Measurements from ENCODE around the gene ARCN1.
"Not testable (repeated sequence)": the region's sequence is repeated elsewhere in the genome, so short reads cannot be mapped to it uniquely, and the experiment has no call there.

ARCN1 gene

DNA sequence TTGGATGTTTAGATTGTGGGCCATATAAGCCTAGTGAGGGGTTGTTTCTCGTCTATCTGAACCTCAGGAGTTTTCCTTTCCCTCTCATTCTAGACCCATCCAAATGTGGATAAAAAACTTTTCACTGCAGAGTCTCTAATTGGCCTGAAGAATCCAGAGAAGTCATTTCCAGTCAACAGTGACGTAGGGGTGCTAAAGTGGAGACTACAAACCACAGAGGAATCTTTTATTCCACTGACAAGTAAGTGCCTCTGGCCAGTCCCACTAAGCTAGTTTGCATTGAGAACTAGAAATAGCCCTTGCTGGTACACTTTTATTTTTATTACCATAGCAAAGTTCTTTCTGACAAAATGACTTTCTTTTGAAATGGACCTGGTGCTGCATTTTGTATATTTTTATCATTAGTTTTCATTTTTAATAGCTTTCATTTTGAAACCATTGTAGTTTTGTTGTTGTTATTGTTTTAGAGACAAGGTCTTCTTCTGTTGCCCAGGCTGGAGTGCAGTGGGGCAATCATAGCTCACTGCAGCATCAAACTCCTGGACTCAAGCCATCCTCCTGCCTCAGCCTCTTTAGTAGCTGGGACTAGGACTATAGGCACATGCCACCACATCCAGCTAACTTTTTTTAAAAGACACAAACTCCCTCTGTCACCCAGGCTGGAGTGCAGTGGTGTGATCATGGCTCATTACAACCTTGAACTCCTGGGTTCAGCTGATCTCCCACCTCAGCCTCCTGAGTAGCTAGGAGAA is 20.6 kb downstream of the ARCN1 start:
- Histone ChIP-seq H3K4me1 (ENCODE audit: insufficient read depth, low read length) (no peaks in the 10 kb centered on the region), H3K27me3 (ENCODE audit: insufficient read depth, low read length, poor library complexity) (no peaks in the 10 kb centered on the region), H3K4me2 (ENCODE audit: insufficient read depth, low read length) (no peak overlapping the region), H4K20me1 (ENCODE audit: insufficient read depth, low read length) (peaks cover 5% of the 10 kb centered on the region; the same call in 1 of the 2 replicates), H3K27ac (ENCODE audit: low read length) (no peak overlapping the region), H2AFZ (ENCODE audit: low read depth, low read length) (no peak overlapping the region), H3K9me3 (ENCODE audit: insufficient read depth, low read length, severe bottlenecking) (no peaks in the 10 kb centered on the region), H3K9ac (ENCODE audit: low read depth, low read length) (no peak overlapping the region), H3K4me3 (ENCODE audit: low read depth in 1 of 2, low read length in 2 of 2) (no peak overlapping the region), H3K36me3 (ENCODE audit: insufficient read depth, low read length) (peaks cover 92% of the 10 kb centered on the region), H3K79me2 (ENCODE audit: insufficient read depth, low read length) (no peaks in the 10 kb centered on the region)
- no peak for DNase-seq
- TF ChIP-seq EZH2 (IDR thresholded peaks at IDR 0.05; ENCODE audit: borderline replicate concordance, low read depth, low read length, severe bottlenecking) (no peak), CTCF (IDR thresholded peaks at IDR 0.05; ENCODE audit: borderline replicate concordance, extremely low read depth, low read length, poor library complexity, severe bottlenecking) (no peak)
- no peak for ATAC-seq (ENCODE audit: insufficient read depth, low read depth)

- not testable (repeated sequence) for H3K79me2 ChIP-seq (ENCODE audit: insufficient read depth, low read length); H3K4me1 ChIP-seq (ENCODE audit: insufficient read depth, low read length); DNase-seq; H3K4me3 ChIP-seq (ENCODE audit: low read depth in 1 of 2, low read length in 2 of 2); H3K4me2 ChIP-seq (ENCODE audit: insufficient read depth, low read length); H3K27ac ChIP-seq (ENCODE audit: low read length); H3K9me3 ChIP-seq (ENCODE audit: insufficient read depth, low read length, severe bottlenecking); H3K9ac ChIP-seq (ENCODE audit: low read depth, low read length); H3K27me3 ChIP-seq (ENCODE audit: insufficient read depth, low read length, poor library complexity); H4K20me1 ChIP-seq (ENCODE audit: insufficient read depth, low read length); H2AFZ ChIP-seq (ENCODE audit: low read depth, low read length)
- ATAC-seq (ENCODE audit: insufficient read depth, low read depth) = peak; percentile 56; the same call in 1 of the 3 replicates
- TF ChIP-seq CTCF (IDR thresholded peaks at IDR 0.05; ENCODE audit: borderline replicate concordance, extremely low read depth, low read length, poor library complexity, severe bottlenecking) = peak; percentile 60
- H3K36me3 ChIP-seq (ENCODE audit: insufficient read depth, low read length) = peaks cover 94% of the 10 kb centered on the region
Observed at GRCh38 chr11:118594984-118595383, 22.8 kb downstream of the ARCN1 start.

- Histone ChIP-seq H3K4me1 (ENCODE audit: insufficient read depth, low read length) (no peaks in the 10 kb centered on the region), H3K27me3 (ENCODE audit: insufficient read depth, low read length, poor library complexity) (no peaks in the 10 kb centered on the region), H3K4me2 (ENCODE audit: insufficient read depth, low read length) (no peak overlapping the region), H3K9me3 (ENCODE audit: insufficient read depth, low read length, severe bottlenecking) (no peaks in the 10 kb centered on the region), H3K79me2 (ENCODE audit: insufficient read depth, low read length) (no peaks in the 10 kb centered on the region), H3K27ac (ENCODE audit: low read length) (no peak overlapping the region), H3K36me3 (ENCODE audit: insufficient read depth, low read length) (peaks cover 93% of the 10 kb centered on the region), H2AFZ (ENCODE audit: low read depth, low read length) (no peak overlapping the region), H4K20me1 (ENCODE audit: insufficient read depth, low read length) (peaks cover 5% of the 10 kb centered on the region; the same call in 1 of the 2 replicates), H3K9ac (ENCODE audit: low read depth, low read length) (no peak overlapping the region), H3K4me3 (ENCODE audit: low read depth in 1 of 2, low read length in 2 of 2) (no peak overlapping the region)
- ATAC-seq (ENCODE audit: insufficient read depth, low read depth) (no peak), DNase-seq (no peak)
- TF ChIP-seq EZH2 (IDR thresholded peaks at IDR 0.05; ENCODE audit: borderline replicate concordance, low read depth, low read length, severe bottlenecking) (no peak), CTCF (IDR thresholded peaks at IDR 0.05; ENCODE audit: borderline replicate concordance, extremely low read depth, low read length, poor library complexity, severe bottlenecking) (no peak)
Observed at GRCh38 chr11:118596224-118597146, 24.3 kb downstream of the ARCN1 start.

All from DND-41 (cell line).